ENCODE measurements around the gene GAS5. TPM values are rescaled to one million over a fixed set of nuclear protein-coding genes. Genes with fewer than 3 reads are reported as not detected.
A peak's percentile ranks its signal among the peaks of the same experiment; 100 is the strongest.

The GAS5 gene
- total RNA-seq, 3 donors from 2014 or later (not counting 1 experiment from before 2014, with no cell fraction given) = 208 to 299 (median 214) TPM

DNA sequence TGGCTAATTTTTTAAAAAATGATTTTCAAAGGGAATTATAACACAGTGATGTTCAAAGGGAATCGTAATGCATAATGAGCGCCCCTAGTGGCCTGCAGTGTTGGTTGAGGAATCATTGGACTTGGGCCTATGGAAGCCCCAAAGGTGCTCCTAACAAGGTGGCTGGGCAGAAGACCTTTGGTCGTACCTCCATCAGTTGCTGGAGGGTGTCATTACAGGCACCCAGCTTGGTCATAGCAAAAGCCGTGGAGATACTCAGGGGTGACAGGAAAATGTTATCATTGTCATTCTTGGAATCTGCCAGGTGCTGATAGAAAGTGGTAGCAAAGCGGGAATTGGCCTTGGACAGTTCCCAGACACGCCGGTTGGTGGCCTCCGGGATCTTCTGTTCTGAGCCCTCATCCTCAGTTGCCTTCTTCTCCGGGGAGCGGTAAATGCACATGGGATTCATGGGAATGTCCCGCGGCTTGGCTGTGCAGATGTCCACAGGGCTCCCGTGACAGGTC is 46.6 kb upstream of the GAS5 start:
- Mint-ChIP-seq H3K27me3 (ENCODE audit: low read depth in 2 of 2) (no peaks in the 10 kb centered on the region), H3K4me3 (no peak overlapping the region), H3K36me3 (no peaks in the 10 kb centered on the region), H3K9me3 (no peaks in the 10 kb centered on the region), H3K27ac (no peak overlapping the region), H3K4me1 (no peaks in the 10 kb centered on the region)
- Histone ChIP-seq H3K9me3 (ENCODE audit: control insufficient read depth, insufficient read depth, low read length) (no peaks in the 10 kb centered on the region), H3K27ac (ENCODE audit: low read length) (no peak overlapping the region), H3K27me3 (ENCODE audit: control insufficient read depth, insufficient read depth, low read length) (no peaks in the 10 kb centered on the region), H3K4me3 (ENCODE audit: low read length) (no peak overlapping the region), H3K36me3 (ENCODE audit: control insufficient read depth, insufficient read depth, low read length) (no peaks in the 10 kb centered on the region), H3K4me1 (ENCODE audit: control insufficient read depth, insufficient read depth, low read length) (no peaks in the 10 kb centered on the region)
- DNase-seq = peak in 1 of 2 donors; percentile 50
- TF ChIP-seq, protein P1, sequence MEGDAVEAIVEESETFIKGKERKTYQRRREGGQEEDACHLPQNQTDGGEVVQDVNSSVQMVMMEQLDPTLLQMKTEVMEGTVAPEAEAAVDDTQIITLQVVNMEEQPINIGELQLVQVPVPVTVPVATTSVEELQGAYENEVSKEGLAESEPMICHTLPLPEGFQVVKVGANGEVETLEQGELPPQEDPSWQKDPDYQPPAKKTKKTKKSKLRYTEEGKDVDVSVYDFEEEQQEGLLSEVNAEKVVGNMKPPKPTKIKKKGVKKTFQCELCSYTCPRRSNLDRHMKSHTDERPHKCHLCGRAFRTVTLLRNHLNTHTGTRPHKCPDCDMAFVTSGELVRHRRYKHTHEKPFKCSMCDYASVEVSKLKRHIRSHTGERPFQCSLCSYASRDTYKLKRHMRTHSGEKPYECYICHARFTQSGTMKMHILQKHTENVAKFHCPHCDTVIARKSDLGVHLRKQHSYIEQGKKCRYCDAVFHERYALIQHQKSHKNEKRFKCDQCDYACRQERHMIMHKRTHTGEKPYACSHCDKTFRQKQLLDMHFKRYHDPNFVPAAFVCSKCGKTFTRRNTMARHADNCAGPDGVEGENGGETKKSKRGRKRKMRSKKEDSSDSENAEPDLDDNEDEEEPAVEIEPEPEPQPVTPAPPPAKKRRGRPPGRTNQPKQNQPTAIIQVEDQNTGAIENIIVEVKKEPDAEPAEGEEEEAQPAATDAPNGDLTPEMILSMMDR (IDR thresholded peaks at IDR 0.05) = no peak
- peak in 1 of 3 donors; percentile 43 for ATAC-seq
- intact Hi-C loops (cut with micrococcal nuclease) = no loop called here
- 93% methylated on average over 13 of the region's 13 CpGs for WGBS (ENCODE audit: insufficient coverage)

DNA sequence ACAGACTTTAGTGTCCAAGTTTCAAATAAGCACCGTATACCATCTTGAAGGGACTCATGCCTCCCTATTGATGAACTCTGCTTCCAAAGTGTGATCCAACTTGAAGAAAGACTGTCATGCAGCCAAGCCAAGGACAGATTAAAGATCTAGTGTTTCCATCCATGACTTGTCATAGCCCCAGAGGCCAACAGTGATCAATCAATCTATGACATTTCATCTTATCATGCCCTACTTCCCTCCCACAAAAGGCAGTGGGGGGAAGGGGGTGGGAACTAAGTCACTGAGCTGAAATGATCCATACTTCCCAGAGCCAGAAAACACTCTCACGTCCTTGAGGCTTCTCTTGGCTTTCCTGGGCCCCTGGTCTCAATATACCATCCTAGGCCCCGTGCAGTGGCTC is 45.3 kb upstream of the GAS5 start:
- Histone ChIP-seq H3K4me3 (ENCODE audit: low read length) (no peak overlapping the region), H3K4me1 (ENCODE audit: control insufficient read depth, insufficient read depth, low read length) (no peaks in the 10 kb centered on the region), H3K9me3 (ENCODE audit: control insufficient read depth, insufficient read depth, low read length) (no peaks in the 10 kb centered on the region), H3K36me3 (ENCODE audit: control insufficient read depth, insufficient read depth, low read length) (no peaks in the 10 kb centered on the region), H3K27me3 (ENCODE audit: control insufficient read depth, insufficient read depth, low read length) (no peaks in the 10 kb centered on the region), H3K27ac (ENCODE audit: low read length) (no peak overlapping the region)
- no peaks in the 10 kb centered on the region for H3K36me3 Mint-ChIP-seq
- intact Hi-C loops (cut with micrococcal nuclease) = no loop called here
- no peak overlapping the region for H3K27ac Mint-ChIP-seq
- H3K4me3 Mint-ChIP-seq = no peak overlapping the region
- ATAC-seq (no peak), DNase-seq (no peak)
- H3K9me3 Mint-ChIP-seq = no peaks in the 10 kb centered on the region
- H3K27me3 Mint-ChIP-seq (ENCODE audit: low read depth in 2 of 2) = no peaks in the 10 kb centered on the region
- WGBS (ENCODE audit: insufficient coverage) = 86% methylated on average over 3 of the region's 3 CpGs
- H3K4me1 Mint-ChIP-seq = no peaks in the 10 kb centered on the region
- TF ChIP-seq, protein P1 (IDR thresholded peaks at IDR 0.05) = no peak

- ATAC-seq = no peak
- no peaks in the 10 kb centered on the region for H3K27me3 ChIP-seq (ENCODE audit: control insufficient read depth, insufficient read depth, low read length)
- Mint-ChIP-seq H3K4me3 (no peak overlapping the region), H3K27ac (peak overlapping the region in 1 of 2 donors; percentile 18), H3K4me1 (peaks cover 20 to 21% of the 10 kb centered on the region in 2 donors), H3K27me3 (ENCODE audit: low read depth in 2 of 2) (no peaks in the 10 kb centered on the region), H3K9me3 (no peaks in the 10 kb centered on the region), H3K36me3 (no peaks in the 10 kb centered on the region)
- no peaks in the 10 kb centered on the region for H3K9me3 ChIP-seq (ENCODE audit: control insufficient read depth, insufficient read depth, low read length)
- intact Hi-C loops (cut with micrococcal nuclease) = no loop called here
- 92% methylated on average over 6 of the region's 6 CpGs for WGBS (ENCODE audit: insufficient coverage)
- no peaks in the 10 kb centered on the region for H3K4me1 ChIP-seq (ENCODE audit: control insufficient read depth, insufficient read depth, low read length)
- DNase-seq = no peak
- peaks cover 7% of the 10 kb centered on the region for H3K36me3 ChIP-seq (ENCODE audit: control insufficient read depth, insufficient read depth, low read length)
- H3K4me3 ChIP-seq (ENCODE audit: low read length) = no peak overlapping the region
- H3K27ac ChIP-seq (ENCODE audit: low read length) = no peak overlapping the region
- TF ChIP-seq, protein P1 (IDR thresholded peaks at IDR 0.05) = no peak
Observed at GRCh38 chr1:173903827-173904531, 36.2 kb upstream of the GAS5 start.
